HEK293T (cell line): Measurements from ENCODE around the gene MYO7A.

ENCODE experiments used
- CTCF ChIA-PET: fragments of 350-600 bp; formaldehyde crosslinking; extraction: SDS; loops from one replicate; lab custom pipeline; 2021; ENCODE audit warnings: antibody characterized with exemption, inconsistent platforms; lab: Yijun Ruan, JAX
- POLR2A ChIA-PET: fragments of 350-600 bp; formaldehyde crosslinking; extraction: SDS; loops from one replicate; lab custom pipeline; 2020; ENCODE audit warnings: antibody characterized with exemption, inconsistent platforms; lab: Yijun Ruan, JAX
- DNase-seq: peaks from one replicate; pipeline ENCODE4 v3.0.0; 2012; ENCODE audit warnings: mixed read lengths; ENCODE audit errors: extremely low spot score
- ARNT ChIP-seq: fragments of 450-650 bp; IDR thresholded peaks from 2 replicates; pipeline ENCODE4 v1.6.1; 2017; ENCODE audit warnings: mild to moderate bottlenecking
- BHLHE40 ChIP-seq: fragments of 450-650 bp; IDR thresholded peaks from 2 replicates; pipeline ENCODE4 v1.6.1; 2016; ENCODE audit warnings: mild to moderate bottlenecking, moderate library complexity, borderline replicate concordance
- CTBP1 ChIP-seq: fragments of 450-650 bp; IDR thresholded peaks from 2 replicates; pipeline ENCODE4 v1.6.1; 2016; ENCODE audit warnings: borderline replicate concordance
- ELF4 ChIP-seq: fragments of 450-650 bp; IDR thresholded peaks from 2 replicates; pipeline ENCODE4 v1.6.1; 2017; ENCODE audit warnings: antibody characterized with exemption
- FOXA1 ChIP-seq: fragments of 450-650 bp; IDR thresholded peaks from 2 replicates; pipeline ENCODE4 v1.6.1; 2016; ENCODE audit warnings: mild to moderate bottlenecking
- FOXK2 ChIP-seq: fragments of 450-650 bp; IDR thresholded peaks from 2 replicates; pipeline ENCODE4 v1.6.1; 2016; ENCODE audit warnings: mild to moderate bottlenecking
- FOXM1 ChIP-seq: fragments of 450-650 bp; IDR thresholded peaks from 2 replicates; pipeline ENCODE4 v1.6.1; 2017; ENCODE audit warnings: mild to moderate bottlenecking, borderline replicate concordance
- HDGF ChIP-seq: fragments of 450-650 bp; IDR thresholded peaks from 2 replicates; pipeline ENCODE4 v1.6.1; 2017; ENCODE audit warnings: antibody characterized with exemption, borderline replicate concordance
- L3MBTL2 ChIP-seq: fragments of 450-650 bp; conservative IDR thresholded peaks from 2 replicates; pipeline ENCODE4 v1.6.1; 2016; ENCODE audit warnings: mild to moderate bottlenecking
- LEF1 ChIP-seq: fragments of 450-650 bp; IDR thresholded peaks from 2 replicates; pipeline ENCODE4 v1.6.1; 2017; ENCODE audit warnings: mild to moderate bottlenecking, borderline replicate concordance
- NFRKB ChIP-seq: fragments of 450-650 bp; IDR thresholded peaks from 2 replicates; pipeline ENCODE4 v1.6.1; 2016; ENCODE audit warnings: mild to moderate bottlenecking, moderate library complexity
- PKNOX1 ChIP-seq: fragments of 450-650 bp; IDR thresholded peaks from 2 replicates; pipeline ENCODE4 v1.6.1; 2016
- SP1 ChIP-seq: fragments of 450-650 bp; IDR thresholded peaks from 2 replicates; pipeline ENCODE4 v1.6.1; 2017
- SUZ12 ChIP-seq: fragments of 450-650 bp; IDR thresholded peaks from 2 replicates; pipeline ENCODE4 v1.6.1; 2016; ENCODE audit warnings: mild to moderate bottlenecking
- TARDBP ChIP-seq: fragments of 450-650 bp; IDR thresholded peaks from 2 replicates; pipeline ENCODE4 v1.6.1; 2016
- ZNF384 ChIP-seq: fragments of 450-650 bp; IDR thresholded peaks from 2 replicates; pipeline ENCODE4 v1.6.1; 2016

MYO7A gene

DNA sequence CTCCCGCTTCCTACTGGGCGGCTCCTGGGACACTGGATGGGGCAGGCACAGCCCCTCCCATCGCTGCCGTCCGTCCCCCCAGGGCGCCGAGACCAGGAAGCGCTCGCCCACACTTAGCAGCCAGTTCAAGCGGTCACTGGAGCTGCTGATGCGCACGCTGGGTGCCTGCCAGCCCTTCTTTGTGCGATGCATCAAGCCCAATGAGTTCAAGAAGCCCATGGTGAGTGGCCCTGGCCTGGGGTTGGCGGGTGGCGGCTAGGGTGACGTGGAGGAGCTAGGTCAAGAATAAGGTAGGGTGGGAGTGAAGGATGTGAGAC lies 44.6 kb downstream of the MYO7A start:
- ChIA-PET CTCF (no interaction called here), POLR2A (no interaction called here)
- DNase-seq, result no peak
- TF ChIP-seq FOXM1, result no peak

- ChIA-PET POLR2A (no interaction called here), CTCF (interaction anchor here (1.2 to 1.7 kb wide), 2 partner anchors 15 to 46 kb away, joined by 4 to 5 read pairs; no protein-coding TSS in a partner anchor)
These were observed 45.4 kb downstream of the MYO7A start for GRCh38 chr11:77173494-77173893.

GRCh38 chr11:77174559-77174958 lies 46.5 kb downstream of the MYO7A start:
- ChIA-PET POLR2A (no interaction called here), CTCF (interaction anchor here (1.2 to 1.7 kb wide), 2 partner anchors 14 to 47 kb away, joined by 4 to 5 read pairs; no protein-coding TSS in a partner anchor)

More at GRCh38 chr11:77173494-77173893, 45.4 kb downstream of the MYO7A start:
- TF ChIP-seq ZNF384 (no peak), HDGF (no peak), ARNT (no peak), SUZ12 (no peak), FOXK2 (no peak), LEF1 (no peak), L3MBTL2 (no peak), BHLHE40 (no peak), SP1 (no peak)
- DNase-seq, result no peak

DNA sequence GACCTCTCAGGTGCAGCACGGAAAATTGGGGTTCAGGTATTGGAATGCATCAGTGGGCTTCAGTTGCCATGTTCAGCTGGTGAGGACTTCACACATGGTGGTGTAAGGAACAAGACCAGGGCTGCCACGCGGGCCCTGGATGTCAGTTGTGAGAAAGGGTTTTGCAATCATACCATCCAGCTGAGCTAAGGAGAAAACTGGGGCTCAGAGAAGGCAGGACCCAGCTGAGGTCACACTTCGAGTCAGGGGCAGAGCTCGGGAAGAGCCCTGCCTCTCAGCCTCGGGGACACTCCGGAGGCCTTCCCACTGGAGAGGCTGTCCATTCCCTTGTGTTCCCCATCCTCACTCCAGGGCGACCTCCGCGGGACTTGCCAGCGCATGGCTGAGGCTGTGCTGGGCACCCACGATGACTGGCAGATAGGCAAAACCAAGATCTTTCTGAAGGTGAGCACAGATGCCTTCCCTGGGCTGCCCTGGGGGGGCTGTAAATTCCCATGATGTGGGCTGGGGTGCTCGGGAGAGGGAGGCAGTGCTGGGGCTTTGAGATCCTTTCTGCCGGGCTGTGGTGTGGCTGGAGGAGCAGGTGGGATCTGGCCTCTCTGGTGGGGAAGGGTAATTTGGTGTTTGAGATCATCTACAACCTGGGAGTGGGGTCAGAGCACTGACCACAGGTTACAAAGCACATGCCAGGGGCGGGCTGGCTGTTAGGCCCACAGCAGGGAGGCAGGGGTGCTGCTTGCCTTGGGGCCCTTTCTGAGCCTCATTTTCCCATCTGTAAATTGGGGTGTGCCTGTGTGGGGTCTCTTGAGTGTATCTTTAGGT lies 47.2 kb downstream of the MYO7A start:
- CTCF ChIA-PET, result interaction anchor here (1.7 kb wide), 1 partner anchor 48 kb away, joined by 5 read pairs; no protein-coding TSS in a partner anchor
- no peak for TF ChIP-seq NFRKB
- POLR2A ChIA-PET, result no interaction called here
- DNase-seq, result no peak

More at GRCh38 chr11:77174559-77174958, 46.5 kb downstream of the MYO7A start:
- TF ChIP-seq FOXK2 (no peak), ELF4 (no peak), LEF1 (no peak), TARDBP (no peak), ARNT (no peak), FOXM1 (no peak), L3MBTL2 (no peak), NFRKB (no peak), FOXA1 (no peak), BHLHE40 (no peak), HDGF (no peak)
- no peak for DNase-seq

DNA sequence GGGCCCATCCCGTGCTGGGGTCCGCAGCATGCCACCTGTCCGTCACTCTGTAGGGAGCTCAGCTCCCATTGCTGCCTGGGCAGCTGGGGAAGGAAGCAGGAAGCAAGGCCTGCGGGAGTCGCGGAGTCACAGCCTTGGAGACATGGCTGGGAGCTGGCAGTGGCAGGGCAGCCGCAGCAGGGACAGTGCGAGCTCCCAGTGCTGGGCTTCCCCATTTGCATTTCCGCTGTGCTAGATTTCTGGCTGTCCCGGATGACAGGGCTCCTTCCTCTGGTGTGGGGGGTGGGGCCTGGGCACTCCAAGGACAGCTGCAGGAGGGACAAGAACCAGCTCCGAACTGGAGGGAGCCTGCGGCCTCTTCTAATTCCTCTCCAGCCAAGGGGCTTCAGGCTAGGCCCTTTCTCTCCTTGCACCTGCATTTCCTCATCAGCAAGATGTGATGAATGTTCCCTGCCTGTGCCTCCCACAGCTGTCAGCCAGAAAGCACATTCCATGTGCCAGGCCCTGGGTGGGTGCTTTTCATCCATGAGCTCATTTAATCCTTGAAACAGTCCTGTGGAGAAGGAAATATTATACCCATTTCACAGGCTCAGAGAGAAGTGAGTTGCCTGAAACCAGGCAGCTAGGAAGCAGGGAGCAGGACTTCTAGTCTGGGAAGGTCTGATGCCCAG lies 48.0 kb downstream of the MYO7A start:
- TF ChIP-seq SP1 (no peak), SUZ12 (no peak), FOXK2 (no peak), FOXM1 (no peak), L3MBTL2 (no peak), NFRKB (no peak), CTBP1 (no peak), PKNOX1 (no peak), LEF1 (no peak), HDGF (no peak), ELF4 (no peak), ARNT (no peak), BHLHE40 (no peak), TARDBP (no peak), FOXA1 (no peak), ZNF384 (no peak)
- ChIA-PET CTCF (no interaction called here), POLR2A (no interaction called here)
- DNase-seq, result no peak

DNA sequence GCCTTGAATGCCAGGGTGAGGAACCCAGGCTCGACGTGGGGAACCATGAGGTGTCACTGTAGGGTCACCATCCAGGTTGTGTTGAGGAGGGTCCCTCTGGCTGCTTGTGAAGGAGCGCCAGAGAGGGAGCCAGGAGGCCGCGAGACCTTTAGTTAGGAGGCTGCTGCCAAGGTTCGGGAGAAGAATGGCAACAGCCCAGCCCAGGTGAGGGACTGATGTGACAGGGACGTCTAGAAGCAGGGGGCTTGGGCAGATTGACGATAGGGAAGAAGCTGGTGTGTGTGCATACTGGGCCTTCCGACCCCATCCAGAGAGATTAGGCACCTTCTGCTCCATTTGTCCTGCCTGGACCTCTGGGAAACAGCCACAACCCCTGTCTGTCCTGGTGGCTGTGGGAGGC lies 49.0 kb downstream of the MYO7A start:
- no peak for DNase-seq
- POLR2A ChIA-PET, result no interaction called here
- no peak for TF ChIP-seq ELF4
- CTCF ChIA-PET, result no interaction called here

- CTCF ChIA-PET, result no interaction called here
- DNase-seq, result no peak
- POLR2A ChIA-PET, result no interaction called here
- no peak for TF ChIP-seq ARNT
- no peak for TF ChIP-seq FOXA1
- TF ChIP-seq NFRKB, result no peak
- TF ChIP-seq HDGF, result no peak
- TF ChIP-seq TARDBP, result no peak
- TF ChIP-seq FOXK2, result no peak
- no peak for TF ChIP-seq SP1
- no peak for TF ChIP-seq ELF4
- no peak for TF ChIP-seq LEF1
- TF ChIP-seq ZNF384, result no peak
- TF ChIP-seq CTBP1, result no peak
- TF ChIP-seq BHLHE40, result no peak
- no peak for TF ChIP-seq FOXM1
- no peak for TF ChIP-seq SUZ12
- TF ChIP-seq PKNOX1, result no peak
- TF ChIP-seq L3MBTL2, result no peak
These were observed 50.1 kb downstream of the MYO7A start for GRCh38 chr11:77178150-77178549.
